ENCODE results near the gene FAM114A2.

- TF ChIP-seq CTCF (IDR thresholded peaks at IDR 0.05) = no peak
- TF ChIP-seq POLR2A (IDR thresholded peaks at IDR 0.05) = no peak
Measured at GRCh38 chr5:153953411-153953810, 85.3 kb downstream of the FAM114A2 start.

All from suprapubic skin (tissue), 3 donors.